Breast epithelium (tissue), 4 donors: ENCODE measurements around the gene CCDC148. TPM values are rescaled to one million over a fixed set of nuclear protein-coding genes. Genes with fewer than 3 reads are reported as not detected.
"Not testable (repeated sequence)": the region's sequence is repeated elsewhere in the genome, so short reads cannot be mapped to it uniquely, and the experiment has no call there.

Source experiments
- DNase-seq, 2 donors: peaks; one replicate each; pipeline ENCODE4 v3.0.0-alpha.2; 2019; ENCODE audit warnings: low spot score in 2 of 2
- H3K27ac ChIP-seq, 2 donors: fragments of 200-600 bp; sonication (generic) in 1 of 2; one replicate each; pipeline ENCODE4 v1.5.1; 2016 to 2019; ENCODE audit warnings: mild to moderate bottlenecking in 1 of 2
- H3K27me3 ChIP-seq, 2 donors: fragments of 200-600 bp; sonication (generic) in 1 of 2; one replicate each; pipeline versions ENCODE4 v1.5.1 to v1.6.0; 2017 to 2019; ENCODE audit warnings: control low read depth in 1 of 2, mild to moderate bottlenecking in 1 of 2
- H3K36me3 ChIP-seq: fragments of 200-600 bp; one replicate; pipeline ENCODE4 v1.5.1; 2019
- H3K4me1 ChIP-seq, 2 donors: fragments of 200-600 bp; sonication (generic); one replicate each; pipeline ENCODE4 v1.5.1; 2016 to 2019; ENCODE audit warnings: control low read depth in 1 of 2
- H3K4me3 ChIP-seq, 3 donors: fragments of 200-600 bp; sonication (generic); 1 replicate in 2 of 3; 2 replicates in 1 of 3; pipeline ENCODE4 v1.5.1; 2016 to 2019; ENCODE audit warnings: mild to moderate bottlenecking in 3 of 3, moderate library complexity in 2 of 3
- H3K9me3 ChIP-seq, 2 donors: fragments of 200-600 bp; sonication (generic) in 1 of 2; one replicate each; pipeline ENCODE4 v1.5.1; 2016 to 2019; ENCODE audit warnings: control low read depth in 1 of 2
- CTCF ChIP-seq, 3 donors: fragments of 450-650 bp; IDR thresholded peaks; one replicate each; pipeline ENCODE4 v1.5.1; 2016 to 2017; ENCODE audit warnings: antibody characterized with exemption in 3 of 3, mild to moderate bottlenecking in 3 of 3, moderate library complexity in 3 of 3
- POLR2A ChIP-seq: fragments of 450-650 bp; IDR thresholded peaks from one replicate; pipeline ENCODE4 v1.6.1; 2016; ENCODE audit warnings: antibody characterized with exemption, mild to moderate bottlenecking, moderate library complexity
- POLR2AphosphoS5 ChIP-seq, 3 donors: sonication (generic); formaldehyde crosslinking; IDR thresholded peaks; one replicate each; pipeline ENCODE4 v1.6.1; 2017; ENCODE audit warnings: antibody characterized with exemption in 3 of 3
- intact Hi-C: fragments of 100-400 bp; cut with DNase I; formaldehyde crosslinking; loops from one replicate; pipeline ENCODE4 v1.15.1; 2023; ENCODE audit warnings: low total_unique reads
- total RNA-seq, 3 donors: library from RNA; depleted of rRNA; stranded (reverse); fragments of >200 nt; gene quantifications; one replicate each; pipeline ENCODE4 v1.1.0, GENCODE V29; 2016

Gene CCDC148
- total RNA-seq, 3 donors from 2014 or later, result 1.4 to 9.8 (median 4.6) TPM

GRCh38 chr2:158317642-158318041, 138.9 kb downstream of the CCDC148 start:
- no peaks in the 10 kb centered on the region for H3K27me3 ChIP-seq
- peaks cover 0 to 7% of the 10 kb centered on the region in 2 donors for H3K4me1 ChIP-seq
- TF ChIP-seq CTCF (IDR thresholded peaks at IDR 0.05), result no peak
- no peak for TF ChIP-seq POLR2A
- no peak for TF ChIP-seq POLR2AphosphoS5 (IDR thresholded peaks at IDR 0.05)
- no peak overlapping the region for H3K27ac ChIP-seq
- intact Hi-C loops, result no loop called here
- H3K4me3 ChIP-seq, result no peak overlapping the region
- no peak for DNase-seq
- H3K9me3 ChIP-seq, result no peaks in the 10 kb centered on the region
- H3K36me3 ChIP-seq, result no peaks in the 10 kb centered on the region

GRCh38 chr2:158315803-158316414, 140.6 kb downstream of the CCDC148 start:
- H3K4me3 ChIP-seq, result no peak overlapping the region
- no peaks in the 10 kb centered on the region for H3K4me1 ChIP-seq
- intact Hi-C loops, result no loop called here
- TF ChIP-seq CTCF (IDR thresholded peaks at IDR 0.05) (no peak), POLR2A (no peak), POLR2AphosphoS5 (IDR thresholded peaks at IDR 0.05) (no peak)
- no peaks in the 10 kb centered on the region for H3K9me3 ChIP-seq
- H3K27ac ChIP-seq, result no peak overlapping the region
- DNase-seq, result no peak
- no peaks in the 10 kb centered on the region for H3K27me3 ChIP-seq
- no peaks in the 10 kb centered on the region for H3K36me3 ChIP-seq

GRCh38 chr2:158315000-158315399, 141.6 kb downstream of the CCDC148 start:
- TF ChIP-seq POLR2A (no peak), POLR2AphosphoS5 (IDR thresholded peaks at IDR 0.05) (no peak), CTCF (IDR thresholded peaks at IDR 0.05) (no peak)
- Histone ChIP-seq H3K27me3 (no peaks in the 10 kb centered on the region), H3K4me1 (no peaks in the 10 kb centered on the region), H3K27ac (no peak overlapping the region), H3K36me3 (no peaks in the 10 kb centered on the region), H3K9me3 (no peaks in the 10 kb centered on the region), H3K4me3 (no peak overlapping the region)
- no peak for DNase-seq
- intact Hi-C loops, result no loop called here

- no peaks in the 10 kb centered on the region for H3K36me3 ChIP-seq
- no peak for DNase-seq
- TF ChIP-seq POLR2AphosphoS5 (IDR thresholded peaks at IDR 0.05) (no peak), CTCF (IDR thresholded peaks at IDR 0.05) (no peak), POLR2A (no peak)
- H3K9me3 ChIP-seq, result no peaks in the 10 kb centered on the region
- no peaks in the 10 kb centered on the region for H3K27me3 ChIP-seq
- H3K4me1 ChIP-seq, result no peaks in the 10 kb centered on the region
- H3K4me3 ChIP-seq, result no peak overlapping the region
- intact Hi-C loops, result no loop called here
- H3K27ac ChIP-seq, result no peak overlapping the region
Measured at GRCh38 chr2:158313734-158314133, 142.8 kb downstream of the CCDC148 start.

GRCh38 chr2:158312981-158313380, 143.6 kb downstream of the CCDC148 start:
- no peaks in the 10 kb centered on the region for H3K36me3 ChIP-seq
- no peaks in the 10 kb centered on the region for H3K9me3 ChIP-seq
- intact Hi-C loops, result no loop called here
- H3K27me3 ChIP-seq, result no peaks in the 10 kb centered on the region
- H3K4me3 ChIP-seq, result no peak overlapping the region
- H3K4me1 ChIP-seq, result no peaks in the 10 kb centered on the region
- no peak overlapping the region for H3K27ac ChIP-seq
- no peak for TF ChIP-seq POLR2A
- TF ChIP-seq POLR2AphosphoS5 (IDR thresholded peaks at IDR 0.05), result no peak
- TF ChIP-seq CTCF (IDR thresholded peaks at IDR 0.05), result no peak
- DNase-seq, result no peak

GRCh38 chr2:158310407-158310806, 146.1 kb downstream of the CCDC148 start:
- H3K9me3 ChIP-seq, H3K36me3 ChIP-seq, H3K27ac ChIP-seq, intact Hi-C loops, H3K4me3 ChIP-seq, H3K27me3 ChIP-seq, DNase-seq, H3K4me1 ChIP-seq: not testable (repeated sequence)
